SK-N-MC (cell line): ENCODE results near the gene INHBB.

Experiments used
- DNase-seq: peaks from one replicate; pipeline ENCODE4 v3.0.0-alpha.2; 2011; ENCODE audit warnings: low read depth, low spot score
- H3K27ac ChIP-seq: fragments of 200-600 bp; sonication (generic); 2 replicates; pipeline ENCODE4 v1.5.1; 2016; ENCODE audit warnings: mixed run types
- H3K36me3 ChIP-seq: fragments of 200-600 bp; sonication (generic); 2 replicates; pipeline ENCODE4 v1.6.1; 2017; ENCODE audit warnings: antibody characterized with exemption, low read length, mixed read lengths; ENCODE audit not compliant: insufficient read depth
- H3K4me3 ChIP-seq: fragments of 200-600 bp; sonication (generic); 2 replicates; pipeline ENCODE4 v1.5.1; 2016
- H3K9ac ChIP-seq: fragments of 200-600 bp; sonication (generic); 2 replicates; pipeline ENCODE4 v1.8.0; 2017; ENCODE audit warnings: mixed run types, mixed read lengths; ENCODE audit not compliant: insufficient read length
- H3K9me3 ChIP-seq: fragments of 200-600 bp; sonication (generic); 2 replicates; pipeline ENCODE4 v1.6.1; 2017; ENCODE audit warnings: low read depth, mild to moderate bottlenecking, antibody characterized with exemption, low read length, moderate library complexity, mixed read lengths
- EZH2 ChIP-seq: fragments of 200-600 bp; sonication (generic); IDR thresholded peaks from one replicate; pipeline ENCODE4 v1.6.1; 2017; ENCODE audit warnings: antibody characterized with exemption
- FOXP2 ChIP-seq: optimal IDR thresholded peaks from 2 replicates; pipeline ENCODE3; 2011; ENCODE audit warnings: mild to moderate bottlenecking, moderate library complexity; ENCODE audit not compliant: insufficient read depth; ENCODE audit errors: extremely low read length, control extremely low read depth
- POLR2AphosphoS5 ChIP-seq: IDR thresholded peaks from 2 replicates; pipeline ENCODE4 v1.6.1; 2012; ENCODE audit warnings: mild to moderate bottlenecking, low read depth, low read length, borderline replicate concordance

The INHBB gene

GRCh38 chr2:120326066-120326465, 19.9 kb upstream of the INHBB start:
- Histone ChIP-seq H3K4me3 (no peak overlapping the region), H3K9me3 (no peaks in the 10 kb centered on the region), H3K36me3 (no peaks in the 10 kb centered on the region), H3K27ac (no peak overlapping the region), H3K9ac (no peak overlapping the region)
- DNase-seq = no peak
- TF ChIP-seq FOXP2 (no peak), POLR2AphosphoS5 (no peak), EZH2 (no peak)

GRCh38 chr2:120330946-120331822, 14.8 kb upstream of the INHBB start:
- H3K27ac ChIP-seq = no peak overlapping the region
- DNase-seq = no peak
- no peak overlapping the region for H3K9ac ChIP-seq
- no peak for TF ChIP-seq FOXP2
- no peak for TF ChIP-seq EZH2
- no peak for TF ChIP-seq POLR2AphosphoS5
- H3K4me3 ChIP-seq = no peak overlapping the region
- no peaks in the 10 kb centered on the region for H3K9me3 ChIP-seq
- H3K36me3 ChIP-seq = no peaks in the 10 kb centered on the region

- no peaks in the 10 kb centered on the region for H3K9me3 ChIP-seq
- no peak overlapping the region for H3K27ac ChIP-seq
- H3K4me3 ChIP-seq = no peak overlapping the region
- no peak for TF ChIP-seq POLR2AphosphoS5
- TF ChIP-seq FOXP2 = no peak
- no peak for TF ChIP-seq EZH2
- no peak overlapping the region for H3K9ac ChIP-seq
- no peak for DNase-seq
- no peaks in the 10 kb centered on the region for H3K36me3 ChIP-seq
Observed at GRCh38 chr2:120331903-120332302, 14.0 kb upstream of the INHBB start.

GRCh38 chr2:120332384-120332783, 13.6 kb upstream of the INHBB start:
- Histone ChIP-seq H3K9ac (no peak overlapping the region), H3K4me3 (no peak overlapping the region), H3K9me3 (no peaks in the 10 kb centered on the region), H3K36me3 (no peaks in the 10 kb centered on the region), H3K27ac (no peak overlapping the region)
- no peak for DNase-seq
- TF ChIP-seq POLR2AphosphoS5 = no peak
- no peak for TF ChIP-seq FOXP2
- no peak for TF ChIP-seq EZH2

- no peak for TF ChIP-seq FOXP2
- TF ChIP-seq EZH2 = no peak
- TF ChIP-seq POLR2AphosphoS5 = no peak
Observed at GRCh38 chr2:120334068-120334467, 11.9 kb upstream of the INHBB start.

GRCh38 chr2:120336749-120337148, 9.2 kb upstream of the INHBB start:
- no peak overlapping the region for H3K4me3 ChIP-seq
- no peak overlapping the region for H3K9ac ChIP-seq
- no peaks in the 10 kb centered on the region for H3K36me3 ChIP-seq

More at GRCh38 chr2:120334068-120334467, 11.9 kb upstream of the INHBB start:
- Histone ChIP-seq H3K9ac (no peak overlapping the region), H3K9me3 (no peaks in the 10 kb centered on the region), H3K27ac (no peak overlapping the region), H3K36me3 (no peaks in the 10 kb centered on the region), H3K4me3 (no peak overlapping the region)
- no peak for DNase-seq

GRCh38 chr2:120338015-120338414, 7.9 kb upstream of the INHBB start:
- H3K4me3 ChIP-seq = no peak overlapping the region
- TF ChIP-seq POLR2AphosphoS5 (no peak), EZH2 (no peak), FOXP2 (no peak)
- H3K9ac ChIP-seq = no peak overlapping the region
- DNase-seq = no peak
- no peaks in the 10 kb centered on the region for H3K36me3 ChIP-seq
- H3K27ac ChIP-seq = no peak overlapping the region
- H3K9me3 ChIP-seq = no peaks in the 10 kb centered on the region

More at GRCh38 chr2:120336749-120337148, 9.2 kb upstream of the INHBB start:
- no peaks in the 10 kb centered on the region for H3K9me3 ChIP-seq
- H3K27ac ChIP-seq = no peak overlapping the region
- TF ChIP-seq EZH2 (no peak), FOXP2 (no peak), POLR2AphosphoS5 (no peak)
- no peak for DNase-seq

GRCh38 chr2:120341977-120342376, 4.0 kb upstream of the INHBB start:
- Histone ChIP-seq H3K4me3 (no peak overlapping the region), H3K36me3 (no peaks in the 10 kb centered on the region), H3K27ac (no peak overlapping the region), H3K9me3 (no peaks in the 10 kb centered on the region), H3K9ac (no peak overlapping the region)
- no peak for DNase-seq
- TF ChIP-seq POLR2AphosphoS5 (no peak), FOXP2 (no peak), EZH2 (no peak)
